Stimulated activated CD4-positive, alpha-beta T cell treated with anti-CD3 and anti-CD28 coated beads, TNF-alpha, amount 100 ng/mL, for 24 hours (primary cell): ENCODE measurements around the gene LIMS1.
"Not testable (repeated sequence)": the region's sequence is repeated elsewhere in the genome, so short reads cannot be mapped to it uniquely, and the experiment has no call there.

ENCODE experiments used
- DNase-seq, 3 experiments: peaks; one replicate each; pipeline ENCODE4 v3.0.0-alpha.2; 2020; ENCODE audit warnings: low read depth in 3 of 3

LIMS1 gene

DNA sequence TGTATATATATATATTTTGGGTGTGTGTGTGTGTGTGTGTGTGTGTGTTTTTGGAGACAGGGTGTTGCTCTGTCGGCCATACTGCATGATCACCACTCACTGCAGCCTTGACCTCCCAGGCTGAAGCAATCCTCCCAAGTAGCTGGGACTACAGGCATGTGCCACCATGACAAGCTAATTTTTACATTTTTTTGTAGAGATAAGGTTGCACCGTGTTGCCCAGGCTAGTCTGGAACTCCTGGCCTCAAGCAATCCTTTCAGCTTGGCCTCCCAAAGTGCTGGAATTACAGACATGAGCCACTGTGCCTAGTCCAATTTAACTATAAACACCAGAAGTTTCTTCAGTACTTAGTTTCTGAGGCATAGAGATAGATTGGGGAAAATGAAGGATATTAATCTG, 18.3 kb downstream of the LIMS1 start:
- no peak for DNase-seq

DNA sequence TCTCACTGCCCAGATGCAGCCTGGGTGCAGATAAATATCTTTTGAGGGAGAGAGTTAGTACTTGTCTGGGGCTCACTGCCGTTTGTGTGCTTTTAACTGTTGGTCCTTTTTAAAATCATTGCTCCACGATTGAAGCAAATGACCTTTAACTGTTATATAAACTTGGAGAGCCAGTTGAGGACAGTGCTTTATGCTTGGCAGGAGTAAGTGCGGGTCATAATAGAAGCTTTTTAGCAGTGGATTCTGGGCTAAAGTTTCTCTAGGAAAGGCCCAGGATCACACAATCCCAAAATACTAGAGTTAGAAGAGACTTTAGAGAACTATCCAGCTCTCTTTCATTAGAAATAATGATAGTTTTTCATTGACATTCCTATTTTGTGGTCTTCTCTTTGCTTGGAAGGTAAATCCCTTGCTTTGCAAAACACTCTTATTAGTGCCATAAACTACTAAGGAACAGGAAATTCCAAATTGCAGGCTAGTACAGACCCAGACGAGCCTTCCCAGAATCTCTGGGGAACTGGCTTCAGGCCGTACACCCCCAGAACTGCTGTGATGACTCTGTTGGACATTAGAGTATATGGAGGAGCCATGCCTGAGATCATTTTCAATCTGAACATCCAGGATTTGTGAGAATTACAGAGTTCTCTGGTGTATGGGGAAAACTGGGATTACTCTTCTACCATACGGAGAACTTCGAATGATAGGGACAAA, 19.1 kb downstream of the LIMS1 start:
- DNase-seq, result no peak

DNA sequence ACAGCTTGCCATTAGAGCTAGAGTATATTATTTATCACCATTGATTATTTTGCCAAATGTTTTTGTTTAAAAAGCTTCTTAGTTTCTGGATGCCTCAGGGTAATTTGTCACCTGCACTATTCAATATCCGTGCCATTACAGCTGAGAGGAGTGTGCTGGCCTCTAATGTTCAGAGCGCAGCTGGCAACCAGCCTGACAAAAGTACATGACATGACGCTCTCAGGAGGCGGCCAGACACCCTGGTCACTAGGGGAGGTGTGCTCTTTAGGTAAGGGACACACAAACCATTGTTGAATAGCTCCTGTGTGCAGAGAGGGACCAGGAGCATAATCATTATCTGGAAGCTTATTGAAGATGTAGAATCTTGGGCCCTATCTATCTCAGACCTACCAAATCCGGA, 20.3 kb downstream of the LIMS1 start:
- DNase-seq, result no peak

DNA sequence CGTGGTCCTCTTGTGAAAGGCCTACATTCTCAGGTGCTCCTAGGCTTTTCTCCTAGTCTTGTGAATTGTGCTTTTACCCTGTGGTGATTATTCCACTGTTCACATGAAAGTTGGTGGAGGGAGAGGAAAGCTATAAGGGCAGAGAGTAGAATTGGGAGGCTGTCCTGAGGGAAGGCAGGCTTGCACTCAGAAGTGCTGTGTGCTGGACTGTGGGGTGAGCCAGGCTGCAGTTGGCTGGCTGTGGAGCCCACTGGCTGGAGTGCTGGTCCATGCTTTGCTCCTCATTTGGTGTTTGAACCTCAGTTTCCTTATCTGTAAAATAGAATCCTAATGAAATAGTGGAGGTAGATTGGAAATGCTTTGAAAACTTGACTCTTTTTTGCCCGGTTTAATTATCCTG, 21.3 kb downstream of the LIMS1 start:
- no peak for DNase-seq

DNA sequence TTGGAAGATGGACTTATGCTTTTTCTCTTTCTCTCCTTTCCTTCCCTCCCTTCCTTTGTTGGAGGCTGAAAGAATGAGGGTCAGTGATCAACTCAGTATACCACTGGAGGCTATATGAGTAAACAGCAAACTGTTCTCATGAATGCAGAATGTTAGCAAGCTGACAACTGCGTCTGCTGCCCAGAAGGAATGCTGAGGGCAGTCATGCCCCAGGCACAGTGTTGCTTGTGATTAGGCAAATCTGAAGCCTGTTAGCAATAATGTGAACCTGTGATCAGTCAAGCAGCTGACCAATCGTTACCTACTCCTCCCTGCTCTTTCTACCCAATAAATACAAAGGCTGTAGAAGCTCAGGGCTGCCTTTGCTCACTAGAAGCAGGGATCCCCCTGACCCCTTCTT, 22.3 kb downstream of the LIMS1 start:
- DNase-seq, result not testable (repeated sequence)

DNA sequence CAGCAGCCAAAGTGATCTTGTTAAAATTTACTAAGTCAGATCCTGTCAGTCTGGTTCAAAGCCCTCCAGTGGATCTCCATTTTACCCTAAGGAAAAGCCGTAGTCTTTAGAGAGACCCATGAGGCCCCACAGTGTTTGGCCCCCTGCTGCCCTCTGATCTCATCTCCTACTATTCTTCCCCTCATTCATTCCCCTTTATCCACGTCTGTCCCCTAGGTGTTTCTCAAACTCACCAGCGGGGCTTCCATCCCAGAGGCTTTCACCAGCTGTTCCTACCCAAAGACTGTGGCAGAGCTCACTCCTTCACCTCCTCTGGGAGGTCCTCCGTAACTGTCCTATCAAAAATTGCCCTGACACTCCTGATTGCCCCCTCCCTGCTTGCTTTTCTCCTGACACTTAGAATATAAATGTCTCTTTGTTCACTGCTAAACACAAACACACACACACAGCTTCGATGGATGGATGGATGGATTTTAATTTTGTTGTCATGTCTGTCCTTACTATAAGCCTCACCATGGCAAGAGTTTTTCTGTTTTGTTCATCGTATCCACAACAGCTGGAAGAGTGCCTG, 26.1 kb downstream of the LIMS1 start:
- DNase-seq, result no peak

DNA sequence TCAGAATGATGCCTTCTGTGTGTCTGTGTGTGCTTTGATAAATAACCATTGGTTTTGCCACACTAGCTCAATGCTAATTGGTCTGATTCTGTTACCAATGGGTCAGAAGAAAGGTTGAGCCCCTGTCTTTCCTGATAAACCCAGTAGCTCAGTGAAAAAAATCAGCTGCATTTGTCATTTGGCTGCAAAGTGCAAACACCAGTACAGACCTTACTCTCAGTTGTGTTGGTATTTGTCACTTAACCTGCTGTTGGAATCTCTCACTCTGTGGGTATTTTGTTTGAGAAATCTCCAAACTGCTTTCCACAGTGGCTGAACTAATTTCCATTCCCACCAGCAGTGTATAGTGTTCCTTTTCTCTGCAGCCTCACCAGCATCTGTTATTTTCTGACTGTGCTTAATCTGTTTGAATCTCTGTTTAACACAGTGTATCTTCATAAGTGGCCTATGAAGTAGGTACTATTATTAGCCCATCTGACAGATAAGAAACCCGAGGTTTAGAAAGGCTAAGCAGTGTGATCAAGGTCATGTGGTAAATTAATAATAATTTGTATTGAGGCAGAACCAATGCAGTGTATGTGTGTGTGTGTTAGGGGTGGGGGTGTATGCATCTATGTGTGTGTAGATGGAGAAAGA, 26.7 kb downstream of the LIMS1 start:
- no peak for DNase-seq

DNA sequence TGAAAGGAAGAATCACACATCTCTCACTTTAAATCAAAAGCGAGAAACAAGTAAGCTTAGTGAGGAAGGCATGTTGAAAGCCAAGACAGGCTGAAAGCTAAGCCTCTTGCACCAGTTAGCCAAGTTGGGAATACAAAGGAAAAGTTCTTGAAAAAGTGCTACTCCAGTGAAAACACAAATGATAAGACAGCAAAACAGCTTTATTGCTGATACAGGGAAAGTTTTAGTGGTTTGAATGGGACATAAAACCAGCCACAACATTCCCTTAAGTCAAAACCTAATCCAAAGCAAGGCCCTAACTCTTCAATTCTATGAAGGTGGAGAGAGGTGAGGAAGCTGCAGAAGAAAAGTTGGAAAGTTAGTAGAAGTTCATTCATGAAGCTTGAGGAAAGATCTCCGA, 28.0 kb downstream of the LIMS1 start:
- DNase-seq, result no peak

DNA sequence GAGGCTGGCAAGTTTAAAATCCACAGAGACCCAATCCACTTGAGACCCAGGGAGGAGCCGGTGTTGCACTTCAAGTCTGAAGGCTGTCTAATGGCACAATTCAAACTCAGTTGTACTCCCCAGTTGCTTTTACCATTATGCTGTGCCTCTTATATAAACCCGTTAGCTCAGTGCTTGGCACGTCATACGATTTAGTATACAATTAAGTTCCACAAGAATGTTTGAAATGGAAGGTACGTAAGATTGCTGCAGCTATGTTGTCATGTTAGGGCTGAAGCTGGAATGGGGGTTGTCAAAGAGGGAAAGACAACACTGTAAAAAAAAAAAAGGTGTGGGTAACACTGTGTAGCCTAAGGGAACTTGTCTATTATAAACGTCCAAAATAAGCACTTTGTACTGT, 30.2 kb downstream of the LIMS1 start:
- no peak for DNase-seq

DNA sequence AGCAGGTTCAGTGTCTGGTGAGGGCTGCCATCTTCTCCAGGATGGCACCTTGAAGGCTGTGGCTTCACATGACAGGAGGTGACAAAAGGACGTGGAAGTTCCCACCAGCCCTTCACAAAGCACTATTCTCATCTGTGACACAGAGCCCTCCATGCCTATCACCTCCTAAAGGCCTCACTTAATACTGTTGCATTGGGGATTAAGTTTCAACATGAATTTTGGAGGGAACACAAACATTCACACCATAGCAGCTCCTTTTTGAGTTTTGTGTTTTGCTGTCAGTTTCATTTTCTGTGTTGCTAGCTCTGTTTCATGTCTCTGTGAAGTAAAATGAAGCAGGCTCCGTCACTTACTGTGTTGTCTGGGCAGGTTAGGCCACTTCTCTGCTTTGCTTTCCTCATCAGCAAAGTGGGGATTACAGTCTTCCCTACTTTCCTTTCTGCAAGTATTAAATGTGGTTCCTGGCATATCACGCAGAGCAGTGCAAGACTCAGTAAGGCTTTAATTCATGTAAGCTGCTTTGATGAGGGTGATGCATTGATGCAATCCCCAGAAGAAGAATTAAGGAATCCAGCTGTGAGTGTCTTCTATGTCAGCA, 31.6 kb downstream of the LIMS1 start:
- DNase-seq, result peak in 1 of 3 experiments; percentile 3

DNA sequence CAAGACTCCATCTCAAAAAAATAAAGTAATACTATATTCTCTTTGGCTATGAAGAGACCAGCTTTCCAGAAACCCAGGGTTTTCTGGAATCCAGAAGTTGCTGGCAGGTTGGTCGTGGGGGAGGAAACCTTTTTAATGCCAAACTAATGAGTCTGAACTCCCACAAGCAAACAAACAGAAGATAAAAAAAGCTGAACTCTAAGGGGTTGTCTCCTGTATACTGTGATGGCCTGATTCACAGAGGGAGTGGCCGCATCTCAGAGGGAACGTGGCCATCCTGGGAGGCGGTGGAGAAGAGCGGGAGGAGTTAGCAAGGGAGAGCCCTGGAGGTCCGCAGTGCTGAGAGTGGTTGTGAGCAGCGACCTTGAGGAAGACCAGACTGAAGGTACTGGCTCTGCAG, 36.1 kb downstream of the LIMS1 start:
- no peak for DNase-seq

DNA sequence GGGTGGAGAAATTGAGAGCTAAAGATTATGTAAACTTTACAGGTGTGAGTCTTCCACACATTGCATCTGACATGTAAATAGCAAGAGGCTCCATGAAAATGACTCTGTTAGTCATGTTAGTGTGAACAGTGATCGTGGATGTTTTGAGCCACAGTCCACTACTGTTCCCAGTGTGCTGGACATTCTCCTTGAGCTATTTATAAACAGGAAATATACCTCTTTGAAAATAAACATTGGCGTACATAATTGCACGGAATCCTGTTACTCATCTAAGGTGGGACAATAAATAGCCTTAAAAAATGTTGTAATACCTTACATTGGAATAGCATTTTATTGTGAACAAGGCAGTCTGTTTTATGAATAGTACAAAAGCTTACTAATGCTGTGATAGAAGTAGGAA, 37.0 kb downstream of the LIMS1 start:
- DNase-seq, result no peak

DNA sequence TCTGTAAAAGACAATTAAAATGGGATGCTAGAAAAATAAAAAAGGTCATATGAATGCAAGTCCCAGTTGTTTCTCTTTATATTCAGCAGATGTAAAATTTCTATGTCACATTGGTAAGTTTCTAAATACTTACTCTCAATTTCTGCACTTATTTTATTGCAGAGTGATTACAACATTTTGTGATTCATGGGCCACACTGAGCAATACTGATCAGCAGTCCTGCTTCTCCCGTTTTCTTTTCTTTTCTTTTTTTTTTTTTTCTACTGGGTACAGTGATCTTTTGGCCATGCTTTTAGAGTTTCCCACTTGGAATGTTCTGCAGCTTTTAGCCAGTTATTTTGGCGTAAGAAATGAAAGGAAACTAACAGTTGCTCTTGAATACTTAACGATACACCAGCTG, 38.8 kb downstream of the LIMS1 start:
- DNase-seq, result no peak

DNA sequence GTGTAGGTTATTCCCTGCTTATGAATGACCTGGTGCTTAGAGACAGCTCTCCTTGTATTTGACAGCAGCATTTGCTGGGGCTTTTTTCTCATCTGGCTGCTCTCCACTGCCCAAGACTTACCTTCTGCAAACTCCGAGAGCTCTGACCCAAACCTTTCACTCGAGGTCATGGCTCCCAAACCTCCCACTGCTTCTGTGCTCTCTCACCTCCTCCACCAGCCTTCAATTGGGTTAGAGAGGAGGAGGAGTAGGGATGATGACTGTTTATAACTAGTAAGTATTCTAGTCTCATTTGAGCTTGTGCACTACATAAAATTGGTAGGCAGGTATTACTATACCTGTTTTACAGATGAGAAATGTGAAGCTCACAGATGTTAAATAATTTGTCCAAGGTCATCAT, 40.1 kb downstream of the LIMS1 start:
- no peak for DNase-seq

DNA sequence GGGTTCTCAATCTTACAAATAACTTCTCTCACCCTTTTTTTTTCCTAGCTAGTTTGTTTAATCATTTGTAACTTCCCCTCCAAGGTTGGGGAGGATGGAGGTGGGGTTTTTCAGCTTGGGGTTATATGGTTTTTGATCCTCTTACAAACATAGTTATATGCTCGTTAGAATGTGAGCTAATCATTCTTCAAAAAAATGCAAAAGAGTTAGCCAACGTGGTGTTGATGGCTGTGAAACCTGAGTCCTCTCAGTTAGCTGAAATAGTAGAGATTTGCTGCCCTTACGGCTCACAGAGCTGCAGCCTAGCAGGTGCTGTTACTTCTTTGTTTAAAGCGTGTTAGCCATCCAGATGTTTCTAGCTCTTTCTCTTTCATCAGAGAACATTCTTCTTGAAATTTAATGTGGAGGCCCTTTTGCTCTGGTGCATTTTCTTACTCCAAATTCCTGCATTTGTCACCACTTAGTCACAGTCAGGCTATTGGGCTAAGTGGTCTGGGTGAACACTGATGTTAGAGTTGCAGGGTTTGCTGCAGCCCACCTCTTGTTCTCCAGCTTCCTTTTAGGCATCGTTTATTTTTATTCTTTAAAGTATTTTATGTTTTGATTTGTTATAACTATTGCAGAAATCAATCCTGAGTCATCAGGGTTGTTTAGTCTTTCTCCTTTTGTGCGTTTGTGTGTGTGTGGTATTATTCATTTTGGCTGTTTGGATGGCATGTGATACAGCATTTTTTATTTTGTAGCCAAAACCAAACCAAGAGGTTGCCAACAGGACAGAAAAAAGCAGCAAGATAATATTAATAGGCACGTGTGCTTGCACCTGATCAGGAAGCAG, 41.1 kb downstream of the LIMS1 start:
- no peak for DNase-seq

DNA sequence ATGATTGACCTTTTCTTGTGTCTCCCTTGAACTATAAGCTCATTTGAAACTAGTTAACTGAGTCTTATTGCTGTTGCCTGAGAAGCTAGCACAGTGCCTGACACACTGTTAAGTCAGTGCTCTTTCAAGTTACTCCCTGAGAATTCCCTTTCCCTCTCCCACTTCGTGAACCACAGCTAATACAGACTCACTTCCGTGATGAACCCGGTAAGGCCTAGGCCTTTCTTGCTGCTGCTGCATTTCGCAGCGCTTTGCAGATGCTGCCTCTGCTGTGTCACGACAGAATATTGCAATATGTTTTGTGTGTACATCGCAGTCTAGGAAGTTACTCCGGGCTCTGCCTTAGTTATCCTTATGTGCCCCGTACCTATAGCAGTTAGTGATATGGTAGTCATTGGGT, 42.8 kb downstream of the LIMS1 start:
- DNase-seq, result no peak

DNA sequence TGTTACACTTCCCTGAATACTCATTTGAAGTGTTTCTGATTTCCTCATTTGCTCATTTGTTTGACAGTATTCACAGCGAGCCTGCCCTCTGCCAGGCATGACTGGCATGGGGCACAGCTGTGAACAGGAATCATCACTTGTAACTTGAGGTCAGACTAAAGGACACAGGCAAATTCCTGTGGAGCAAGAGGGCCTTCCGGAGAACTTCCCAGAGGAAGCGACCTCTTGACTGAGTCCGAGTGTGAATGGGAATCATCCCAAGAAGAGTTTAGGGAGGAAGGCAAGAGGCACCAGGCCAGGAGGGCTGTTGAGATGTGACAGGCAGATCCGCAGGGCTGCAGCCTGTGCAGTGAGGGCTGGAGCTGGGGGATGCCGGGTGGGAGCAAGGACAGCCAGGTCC, 45.4 kb downstream of the LIMS1 start:
- no peak for DNase-seq

DNA sequence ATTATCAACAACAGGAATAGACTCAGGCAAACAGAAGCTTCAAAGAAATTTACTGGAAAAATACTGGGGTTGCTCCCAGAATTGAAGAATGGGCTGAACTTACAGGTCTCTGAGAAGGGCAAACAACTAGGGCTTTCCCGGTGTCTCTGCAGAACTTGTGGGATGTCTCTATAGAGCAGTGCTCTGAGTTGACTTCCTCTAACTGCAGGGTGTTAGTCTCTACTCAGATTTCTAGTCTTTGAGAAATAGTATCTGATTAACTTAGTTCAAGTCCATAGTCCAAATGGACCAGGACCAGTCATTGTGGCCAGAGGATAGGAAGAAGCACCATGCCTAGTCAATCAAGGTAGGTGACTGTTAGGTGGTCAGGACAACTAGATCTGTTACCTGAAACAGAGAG, 45.8 kb downstream of the LIMS1 start:
- no peak for DNase-seq

DNA sequence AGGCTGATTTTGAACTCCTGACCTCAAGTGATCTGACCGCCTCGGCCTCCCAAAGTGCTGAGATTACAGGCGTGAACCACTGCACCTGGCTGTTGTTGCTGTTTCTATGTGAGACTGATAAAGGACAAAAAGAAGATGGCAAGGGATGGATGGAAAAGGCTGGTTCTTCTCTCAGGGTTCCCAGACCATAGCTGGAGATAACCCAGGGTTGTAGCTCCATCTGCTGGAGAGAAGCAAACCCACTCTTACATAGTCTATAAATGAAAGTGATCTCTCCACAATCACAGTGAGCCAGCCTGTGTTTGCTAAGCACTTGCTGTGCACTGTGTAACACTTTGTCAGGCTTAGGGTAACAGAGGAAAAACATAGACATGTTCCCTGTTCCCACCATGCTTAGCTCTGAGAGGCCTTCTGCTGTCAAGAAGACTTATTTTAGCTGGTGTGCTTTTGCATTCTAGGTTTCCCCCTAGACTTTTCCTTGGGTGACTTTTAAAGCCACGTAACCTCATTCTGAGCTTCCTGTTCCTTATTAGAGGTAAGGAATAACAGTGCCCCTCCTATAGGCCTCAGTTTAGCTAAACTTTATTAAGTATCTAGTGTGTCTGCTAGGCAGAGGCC, 49.7 kb downstream of the LIMS1 start:
- peak; percentile 22 to 44 (median 29) for DNase-seq

DNA sequence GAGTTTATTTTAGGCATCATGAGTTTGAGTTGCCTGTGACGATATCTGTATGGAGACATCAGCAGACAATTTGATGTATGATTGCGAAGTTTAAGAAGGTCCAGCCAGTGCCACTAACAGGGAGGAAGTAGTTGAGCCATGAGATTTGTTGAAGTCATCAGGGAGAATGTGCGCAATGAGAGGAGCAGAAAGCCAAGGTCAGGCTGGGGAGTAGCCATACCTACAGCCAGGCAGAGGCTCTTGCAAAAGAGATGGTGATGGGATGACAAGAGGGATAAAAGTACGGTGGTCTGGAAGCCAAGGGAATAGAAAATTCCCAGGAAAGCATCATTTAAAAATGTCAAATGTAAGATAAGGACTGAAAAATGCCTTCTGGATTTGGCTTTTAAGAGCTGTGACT, 51.2 kb downstream of the LIMS1 start:
- no peak for DNase-seq

DNA sequence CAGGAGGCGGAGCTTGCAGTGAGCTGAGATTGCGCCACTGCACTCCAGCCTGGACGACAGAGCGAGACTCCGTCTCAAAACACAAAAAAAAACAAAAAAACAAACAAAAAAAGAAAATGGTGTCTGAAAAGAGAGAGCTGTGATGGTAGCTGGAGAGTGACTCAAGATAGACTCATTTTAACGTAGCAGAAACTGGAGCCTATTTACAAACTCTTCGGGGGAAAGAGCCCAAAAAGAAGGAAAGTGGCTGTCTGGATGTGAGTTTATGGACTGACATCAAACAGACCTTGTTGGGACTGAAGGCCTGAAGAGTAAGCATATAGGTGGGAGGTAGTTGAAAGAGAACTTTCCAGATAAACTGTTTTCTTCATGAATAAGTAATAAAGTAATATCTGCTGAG, 51.8 kb downstream of the LIMS1 start:
- DNase-seq, result no peak

DNA sequence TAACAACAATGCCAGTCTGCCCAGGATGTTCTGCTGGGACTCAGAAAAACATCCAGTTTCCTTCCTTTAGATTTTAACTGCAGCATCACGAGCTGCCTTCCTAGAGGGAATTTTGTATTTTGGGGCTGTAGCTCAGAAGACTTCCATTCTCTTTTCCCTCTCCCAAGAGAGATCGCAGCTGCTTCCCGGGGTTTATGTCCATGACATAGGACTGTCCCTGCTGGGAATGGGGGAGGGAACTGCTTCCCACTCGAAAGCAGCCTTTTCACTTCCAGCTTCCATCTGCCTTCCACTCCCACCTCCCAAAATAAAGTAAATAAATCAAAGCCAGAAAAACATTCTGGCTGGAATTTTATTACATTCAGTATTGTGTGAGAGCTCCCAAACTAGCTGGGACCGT, 52.4 kb downstream of the LIMS1 start:
- DNase-seq, result no peak
